ENCODE measurements around the gene MUS81. TPM values are rescaled to one million over a fixed set of nuclear protein-coding genes. Genes with fewer than 3 reads are reported as not detected.
A peak's percentile ranks its signal among the peaks of the same experiment; 100 is the strongest.

The MUS81 gene, protein sequence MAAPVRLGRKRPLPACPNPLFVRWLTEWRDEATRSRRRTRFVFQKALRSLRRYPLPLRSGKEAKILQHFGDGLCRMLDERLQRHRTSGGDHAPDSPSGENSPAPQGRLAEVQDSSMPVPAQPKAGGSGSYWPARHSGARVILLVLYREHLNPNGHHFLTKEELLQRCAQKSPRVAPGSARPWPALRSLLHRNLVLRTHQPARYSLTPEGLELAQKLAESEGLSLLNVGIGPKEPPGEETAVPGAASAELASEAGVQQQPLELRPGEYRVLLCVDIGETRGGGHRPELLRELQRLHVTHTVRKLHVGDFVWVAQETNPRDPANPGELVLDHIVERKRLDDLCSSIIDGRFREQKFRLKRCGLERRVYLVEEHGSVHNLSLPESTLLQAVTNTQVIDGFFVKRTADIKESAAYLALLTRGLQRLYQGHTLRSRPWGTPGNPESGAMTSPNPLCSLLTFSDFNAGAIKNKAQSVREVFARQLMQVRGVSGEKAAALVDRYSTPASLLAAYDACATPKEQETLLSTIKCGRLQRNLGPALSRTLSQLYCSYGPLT
- polyA plus RNA-seq (2012; ENCODE audit: low read depth, missing spikeins): 49.9 TPM

DNA sequence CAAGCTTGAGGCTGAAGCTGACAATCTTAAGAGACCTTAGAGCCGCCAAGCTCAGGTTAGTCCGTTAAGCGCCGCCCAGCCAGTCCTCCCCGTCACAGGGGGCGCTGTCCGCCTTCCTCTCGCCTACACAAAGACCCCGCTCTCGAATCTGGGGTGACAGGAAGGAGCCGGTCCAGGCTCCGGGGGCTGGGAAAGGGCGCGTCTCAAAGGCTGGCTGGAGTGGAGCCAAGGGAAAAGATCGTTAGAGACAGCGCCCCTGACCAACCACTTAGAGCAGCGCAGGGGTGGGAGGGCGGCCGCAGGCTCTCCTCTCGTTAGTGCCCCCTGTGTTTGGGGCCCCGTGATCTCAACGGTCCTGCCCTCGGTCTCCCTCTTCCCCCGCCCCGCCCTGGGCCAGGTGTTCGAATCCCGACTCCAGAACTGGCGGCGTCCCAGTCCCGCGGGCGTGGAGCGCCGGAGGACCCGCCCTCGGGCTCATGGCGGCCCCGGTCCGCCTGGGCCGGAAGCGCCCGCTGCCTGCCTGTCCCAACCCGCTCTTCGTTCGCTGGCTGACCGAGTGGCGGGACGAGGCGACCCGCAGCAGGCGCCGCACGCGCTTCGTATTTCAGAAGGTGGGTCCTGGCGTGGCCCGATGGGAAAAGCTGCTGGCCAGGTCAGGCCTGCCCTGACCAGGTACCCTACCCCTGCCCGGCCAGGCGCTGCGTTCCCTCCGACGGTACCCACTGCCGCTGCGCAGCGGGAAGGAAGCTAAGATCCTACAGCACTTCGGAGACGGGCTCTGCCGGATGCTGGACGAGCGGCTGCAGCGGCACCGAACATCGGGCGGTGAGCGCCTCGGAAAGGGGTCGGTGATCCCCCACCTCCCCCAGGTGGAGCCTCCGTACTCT, at the start of gene MUS81:
Gene MUS81, plus strand, starts transcription at position 156 of the 887 bp plus-strand sequence. Its CDS starts 321 bp downstream, at position 477.
- DNase-seq (ENCODE audit: insufficient read length, low spot score) (peak; percentile 94), FAIRE-seq (peak; percentile 69)
- TF ChIP-seq POLR2A (IDR thresholded peaks at IDR 0.05; ENCODE audit: low read depth, low read length) (no peak), TAF1 (IDR thresholded peaks at IDR 0.05; ENCODE audit: low read depth, low read length) (peak; percentile 90), POU2F2 (IDR thresholded peaks at IDR 0.05; ENCODE audit: low read depth, low read length) (peak; percentile 54; the same call in 1 of the 2 replicates)

DNA sequence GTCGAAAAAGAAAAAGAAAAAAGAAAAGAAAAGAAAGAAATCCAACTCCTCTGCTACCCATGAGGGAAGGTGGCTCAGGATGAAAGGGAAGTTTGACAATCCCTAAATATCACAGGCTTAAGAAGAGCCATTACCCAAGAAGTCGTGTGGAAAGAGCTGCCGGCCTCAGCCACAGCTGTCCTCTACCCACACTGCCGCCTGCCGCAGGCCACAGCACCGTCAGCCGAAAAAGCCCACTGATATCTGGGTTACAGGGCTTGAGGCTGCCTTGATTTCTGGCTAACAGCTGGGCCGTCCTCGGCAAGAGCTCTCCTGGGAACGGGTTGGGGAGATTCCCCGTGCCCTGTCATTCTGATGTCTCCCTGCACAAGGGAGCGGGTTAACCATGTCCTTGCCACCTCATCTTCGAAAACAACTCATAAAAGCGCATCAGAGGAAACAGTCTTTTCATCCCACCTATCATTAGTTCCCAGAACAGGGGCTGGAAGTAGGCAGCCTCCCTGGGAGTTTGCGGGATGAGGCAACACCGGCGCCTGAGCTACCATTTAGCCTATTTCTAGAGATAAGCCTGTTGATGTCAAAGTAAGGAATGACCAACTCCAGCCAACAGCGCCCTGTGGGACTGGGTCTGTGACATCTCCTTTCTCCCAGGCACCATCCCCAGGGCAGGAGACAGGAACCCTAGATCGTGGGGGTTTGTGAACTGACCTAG, 48.3 kb upstream of the MUS81 start:
- no peak for TF ChIP-seq PAX5 (IDR thresholded peaks at IDR 0.05; ENCODE audit: insufficient read depth, low read length, severe bottlenecking)
- TF ChIP-seq SPI1 (IDR thresholded peaks at IDR 0.05; ENCODE audit: low read depth, low read length): no peak
- TF ChIP-seq TAF1 (IDR thresholded peaks at IDR 0.05; ENCODE audit: low read depth, low read length): no peak
- TF ChIP-seq POU2F2 (IDR thresholded peaks at IDR 0.05; ENCODE audit: low read depth, low read length): no peak
- no peak for TF ChIP-seq POLR2AphosphoS5 (IDR thresholded peaks at IDR 0.05; ENCODE audit: low read depth, low read length)
- no peak for TF ChIP-seq POLR2A (IDR thresholded peaks at IDR 0.05; ENCODE audit: low read depth, low read length)
- no peak for FAIRE-seq
- no peak for DNase-seq (ENCODE audit: insufficient read length, low spot score)

DNA sequence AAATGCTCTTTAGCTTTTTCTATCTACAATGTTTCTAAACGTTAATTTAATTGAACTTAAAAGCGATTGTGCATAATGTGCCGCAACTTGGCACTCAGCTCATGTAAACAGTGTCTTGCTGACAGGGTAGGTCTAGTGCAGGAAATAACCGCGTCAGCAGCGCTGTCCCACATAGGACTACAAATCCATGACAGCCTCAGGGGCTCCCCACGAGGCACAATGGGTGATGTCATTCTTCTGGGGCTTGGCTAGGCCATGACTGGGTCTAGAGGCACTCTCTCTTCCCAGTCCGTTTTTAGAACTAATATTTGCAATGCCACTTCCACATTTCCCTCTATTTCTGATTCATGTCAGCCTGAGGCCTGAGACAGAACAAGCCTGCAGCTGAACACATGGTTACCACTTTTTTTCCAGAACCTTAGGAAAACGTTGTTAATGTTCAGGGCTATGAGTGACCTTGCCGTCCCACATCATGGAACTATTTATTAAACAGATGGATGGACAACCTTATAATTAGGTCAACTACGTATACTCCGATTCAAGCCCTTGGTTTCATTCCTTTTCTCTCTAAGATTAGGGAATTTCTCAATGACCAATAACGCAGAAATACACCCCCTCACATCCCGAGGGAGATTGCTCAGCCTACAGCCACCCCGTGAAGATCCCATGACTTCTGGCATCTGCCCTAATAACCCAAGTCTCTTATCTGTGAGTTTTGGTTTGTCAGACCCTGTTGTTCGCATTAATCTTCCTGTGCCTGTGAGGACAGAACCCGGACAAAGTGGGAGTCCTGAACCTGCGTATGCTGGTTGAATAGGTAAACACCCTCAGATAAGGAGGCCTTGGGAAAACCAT, 45.9 kb upstream of the MUS81 start:
- DNase-seq (ENCODE audit: insufficient read length, low spot score): no peak
- no peak for FAIRE-seq
- no peak for TF ChIP-seq PAX5 (IDR thresholded peaks at IDR 0.05; ENCODE audit: insufficient read depth, low read length, severe bottlenecking)
- no peak for TF ChIP-seq POU2F2 (IDR thresholded peaks at IDR 0.05; ENCODE audit: low read depth, low read length)
- no peak for TF ChIP-seq TAF1 (IDR thresholded peaks at IDR 0.05; ENCODE audit: low read depth, low read length)
- no peak for TF ChIP-seq POLR2AphosphoS5 (IDR thresholded peaks at IDR 0.05; ENCODE audit: low read depth, low read length)
- TF ChIP-seq SPI1 (IDR thresholded peaks at IDR 0.05; ENCODE audit: low read depth, low read length): no peak
- no peak for TF ChIP-seq POLR2A (IDR thresholded peaks at IDR 0.05; ENCODE audit: low read depth, low read length)

DNA sequence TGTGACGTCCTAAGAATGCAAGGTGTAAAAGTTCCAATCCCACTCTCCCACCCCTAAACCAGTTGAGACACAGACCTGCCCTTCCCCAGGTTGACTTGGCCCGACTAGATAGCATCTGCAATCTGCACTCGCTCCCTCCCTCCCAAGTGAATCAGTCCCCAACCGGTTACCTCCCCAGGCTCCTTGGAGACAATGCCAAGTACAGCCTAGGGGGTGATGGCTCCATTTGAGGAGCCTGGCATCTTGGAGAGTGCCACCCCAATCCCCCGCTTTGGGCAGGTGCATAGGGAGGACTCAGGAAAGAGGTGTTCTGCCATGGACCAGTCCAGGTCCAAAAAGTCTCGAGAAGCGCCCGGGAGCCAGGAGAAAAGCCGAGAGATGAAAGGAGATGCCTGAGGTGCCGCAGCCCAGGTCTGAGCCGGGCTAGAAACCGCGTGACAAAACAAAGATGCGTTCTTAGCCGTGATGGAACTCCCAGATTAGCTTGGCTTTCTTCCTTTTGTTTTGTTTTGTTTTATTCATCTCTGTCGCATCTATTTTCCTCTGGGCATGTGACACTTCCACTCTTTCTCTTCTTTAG, 45.2 kb upstream of the MUS81 start:
- DNase-seq (ENCODE audit: insufficient read length, low spot score) (no peak), FAIRE-seq (no peak)
- TF ChIP-seq SPI1 (IDR thresholded peaks at IDR 0.05; ENCODE audit: low read depth, low read length) (no peak), POLR2AphosphoS5 (IDR thresholded peaks at IDR 0.05; ENCODE audit: low read depth, low read length) (no peak)

DNA sequence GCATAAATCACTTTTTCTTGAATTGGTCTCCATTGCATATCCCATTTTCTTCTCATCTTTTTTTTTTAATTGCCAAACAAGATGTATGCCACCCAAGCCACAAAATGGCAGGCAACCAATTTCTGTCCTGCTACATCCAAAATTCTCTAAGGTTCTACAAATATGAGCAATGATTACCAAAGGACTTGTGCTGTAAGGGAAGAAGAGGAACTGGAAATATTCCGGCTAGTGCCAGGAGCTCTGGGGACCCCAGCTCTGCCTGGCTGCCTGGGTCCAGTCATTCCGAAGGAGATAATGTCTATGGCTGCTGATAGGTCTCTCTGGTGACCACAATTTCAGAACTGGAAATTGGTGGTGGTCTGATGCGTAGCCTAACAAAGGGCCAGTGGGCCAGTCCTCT, 43.5 kb upstream of the MUS81 start:
- DNase-seq (ENCODE audit: insufficient read length, low spot score): no peak
- no peak for FAIRE-seq
- TF ChIP-seq SPI1 (IDR thresholded peaks at IDR 0.05; ENCODE audit: low read depth, low read length) (no peak), PAX5 (IDR thresholded peaks at IDR 0.05; ENCODE audit: insufficient read depth, low read length, severe bottlenecking) (no peak), POU2F2 (IDR thresholded peaks at IDR 0.05; ENCODE audit: low read depth, low read length) (no peak), POLR2AphosphoS5 (IDR thresholded peaks at IDR 0.05; ENCODE audit: low read depth, low read length) (no peak), POLR2A (IDR thresholded peaks at IDR 0.05; ENCODE audit: low read depth, low read length) (no peak), TAF1 (IDR thresholded peaks at IDR 0.05; ENCODE audit: low read depth, low read length) (no peak)

GRCh38 chr11:65817312-65817834, 42.9 kb upstream of the MUS81 start:
- TF ChIP-seq POLR2A (IDR thresholded peaks at IDR 0.05; ENCODE audit: low read depth, low read length) (no peak), TAF1 (IDR thresholded peaks at IDR 0.05; ENCODE audit: low read depth, low read length) (no peak), POLR2AphosphoS5 (IDR thresholded peaks at IDR 0.05; ENCODE audit: low read depth, low read length) (no peak), POU2F2 (IDR thresholded peaks at IDR 0.05; ENCODE audit: low read depth, low read length) (no peak), PAX5 (IDR thresholded peaks at IDR 0.05; ENCODE audit: insufficient read depth, low read length, severe bottlenecking) (no peak), SPI1 (IDR thresholded peaks at IDR 0.05; ENCODE audit: low read depth, low read length) (no peak)
- no peak for DNase-seq (ENCODE audit: insufficient read length, low spot score)
- no peak for FAIRE-seq

- FAIRE-seq: peak; percentile 97
These were observed 42.2 kb upstream of the MUS81 start for GRCh38 chr11:65817835-65818680.

More at GRCh38 chr11:65817835-65818680, 42.2 kb upstream of the MUS81 start:
- TF ChIP-seq POLR2AphosphoS5 (IDR thresholded peaks at IDR 0.05; ENCODE audit: low read depth, low read length): no peak
- peak; percentile 59 for TF ChIP-seq PAX5 (IDR thresholded peaks at IDR 0.05; ENCODE audit: insufficient read depth, low read length, severe bottlenecking)
- TF ChIP-seq POU2F2 (IDR thresholded peaks at IDR 0.05; ENCODE audit: low read depth, low read length): no peak
- peak; percentile 95 for DNase-seq (ENCODE audit: insufficient read length, low spot score)
